Measurements from ENCODE around the gene ZNF587. TPM values are rescaled to one million over a fixed set of nuclear protein-coding genes. Genes with fewer than 3 reads are reported as not detected.
"Not testable (repeated sequence)": the region's sequence is repeated elsewhere in the genome, so short reads cannot be mapped to it uniquely, and the experiment has no call there.

Gene ZNF587
- total RNA-seq, 4 donors from 2014 or later, result 13.2 to 27.5 (median 16.3) TPM

DNA sequence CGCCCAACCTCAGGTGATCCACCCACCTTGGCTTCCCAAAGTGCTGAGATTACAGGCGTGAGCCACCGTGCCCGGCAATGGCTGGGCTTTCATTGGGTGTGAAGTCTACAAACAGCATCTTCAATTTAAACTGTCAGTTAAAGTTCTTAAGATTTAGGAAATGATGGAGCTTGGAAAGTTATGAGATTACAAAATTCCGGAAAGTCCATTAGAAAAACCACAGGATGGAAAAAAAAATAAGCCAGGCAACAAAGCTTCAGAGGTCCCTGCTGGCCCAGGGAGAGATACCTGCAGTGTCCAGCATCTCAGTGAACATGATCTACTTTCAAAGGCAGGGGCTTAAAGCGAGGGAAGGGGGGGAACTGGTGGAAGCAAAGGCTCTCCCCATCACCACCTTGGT, 24.1 kb upstream of the ZNF587 start:
- peaks cover 4 to 47% (median 9%) of the 10 kb centered on the region in 3 donors for H3K4me1 ChIP-seq
- no peak overlapping the region for H3K27ac ChIP-seq
- peaks cover 0 to 40% (median 0%) of the 10 kb centered on the region in 3 donors for H3K36me3 ChIP-seq
- no peak overlapping the region for H3K4me3 ChIP-seq
- no peaks in the 10 kb centered on the region for H3K27me3 ChIP-seq
- H3K9me3 ChIP-seq, result no peaks in the 10 kb centered on the region
- 88 to 93% methylated on average over 3 to 6 of the region's 6 CpGs for WGBS, 2 donors
- no peak for DNase-seq
- intact Hi-C loops (cut with DNase I), result no loop called here
- no peak for TF ChIP-seq POLR2A (IDR thresholded peaks at IDR 0.05)
- TF ChIP-seq, protein P1, sequence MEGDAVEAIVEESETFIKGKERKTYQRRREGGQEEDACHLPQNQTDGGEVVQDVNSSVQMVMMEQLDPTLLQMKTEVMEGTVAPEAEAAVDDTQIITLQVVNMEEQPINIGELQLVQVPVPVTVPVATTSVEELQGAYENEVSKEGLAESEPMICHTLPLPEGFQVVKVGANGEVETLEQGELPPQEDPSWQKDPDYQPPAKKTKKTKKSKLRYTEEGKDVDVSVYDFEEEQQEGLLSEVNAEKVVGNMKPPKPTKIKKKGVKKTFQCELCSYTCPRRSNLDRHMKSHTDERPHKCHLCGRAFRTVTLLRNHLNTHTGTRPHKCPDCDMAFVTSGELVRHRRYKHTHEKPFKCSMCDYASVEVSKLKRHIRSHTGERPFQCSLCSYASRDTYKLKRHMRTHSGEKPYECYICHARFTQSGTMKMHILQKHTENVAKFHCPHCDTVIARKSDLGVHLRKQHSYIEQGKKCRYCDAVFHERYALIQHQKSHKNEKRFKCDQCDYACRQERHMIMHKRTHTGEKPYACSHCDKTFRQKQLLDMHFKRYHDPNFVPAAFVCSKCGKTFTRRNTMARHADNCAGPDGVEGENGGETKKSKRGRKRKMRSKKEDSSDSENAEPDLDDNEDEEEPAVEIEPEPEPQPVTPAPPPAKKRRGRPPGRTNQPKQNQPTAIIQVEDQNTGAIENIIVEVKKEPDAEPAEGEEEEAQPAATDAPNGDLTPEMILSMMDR (IDR thresholded peaks at IDR 0.05), result no peak

DNA sequence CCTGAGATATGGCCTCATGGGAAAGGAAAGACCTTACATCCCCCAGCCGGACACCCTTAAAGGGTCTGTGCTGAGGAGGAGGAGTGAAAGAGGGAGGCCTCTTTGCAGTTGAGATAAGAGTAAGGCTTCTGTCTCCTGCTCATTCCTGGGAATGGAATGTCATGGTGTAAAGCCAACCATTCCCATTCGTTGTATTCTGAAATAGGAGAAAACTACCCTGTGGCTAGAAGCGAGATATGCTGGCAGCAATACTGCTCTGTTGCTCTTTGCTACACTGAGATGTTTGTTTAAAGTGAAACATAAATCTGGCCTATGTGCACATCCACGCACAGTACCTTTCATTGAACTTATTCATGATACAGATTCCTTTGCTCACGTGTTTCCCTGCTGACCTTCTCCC, 20.3 kb upstream of the ZNF587 start:
- Histone ChIP-seq H3K4me1 (peaks cover 0 to 12% (median 0%) of the 10 kb centered on the region in 3 donors), H3K27ac (no peak overlapping the region), H3K27me3 (no peaks in the 10 kb centered on the region), H3K4me3 (no peak overlapping the region), H3K9me3 (no peaks in the 10 kb centered on the region), H3K36me3 (peaks cover 0 to 28% (median 0%) of the 10 kb centered on the region in 3 donors)
- DNase-seq, result no peak
- WGBS, 2 donors, result 87 to 91% methylated on average over 4 to 5 of the region's 5 CpGs
- intact Hi-C loops (cut with DNase I), result no loop called here
- TF ChIP-seq, protein P1 (IDR thresholded peaks at IDR 0.05), result no peak
- TF ChIP-seq POLR2A (IDR thresholded peaks at IDR 0.05), result no peak

DNA sequence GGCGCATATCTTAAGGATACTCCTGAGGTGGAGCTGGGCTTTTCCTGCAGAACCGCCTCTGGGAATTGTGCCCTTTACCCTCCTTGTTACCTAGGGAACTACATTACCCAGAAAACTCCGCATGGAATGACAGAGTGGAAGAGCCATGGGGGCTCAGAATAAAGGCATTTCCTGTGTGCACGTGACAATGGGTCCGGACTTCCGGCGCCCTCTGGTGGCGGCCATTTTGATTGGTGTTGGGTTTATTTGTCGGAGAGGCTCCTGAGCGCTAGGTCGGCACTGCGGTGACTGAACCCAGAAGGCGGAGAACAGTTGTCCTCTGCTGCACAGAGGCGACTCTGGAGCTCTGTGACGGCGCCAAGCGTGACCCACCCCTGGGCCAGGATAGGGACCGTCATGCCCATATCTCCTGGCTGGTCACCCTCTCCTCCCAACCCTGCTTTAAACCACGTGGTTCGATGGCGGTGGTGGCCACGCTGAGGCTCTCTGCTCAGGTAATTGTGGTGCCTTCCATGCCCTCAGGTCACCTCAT, 19.5 kb upstream of the ZNF587 start, which contains the start of gene ZNF587B:
Gene ZNF587B, plus strand, starts transcription at position 229 of the 532 bp plus-strand sequence. Its CDS starts 230 bp downstream, at position 459.
- no peaks in the 10 kb centered on the region for H3K27me3 ChIP-seq
- peaks cover 0 to 27% (median 0%) of the 10 kb centered on the region in 3 donors for H3K36me3 ChIP-seq
- H3K9me3 ChIP-seq, result no peaks in the 10 kb centered on the region
- DNase-seq, result no peak
- intact Hi-C loops (cut with DNase I), result no loop called here
- H3K4me1 ChIP-seq, result peaks cover 0 to 12% (median 0%) of the 10 kb centered on the region in 3 donors
- H3K4me3 ChIP-seq, result peak within 1 kb of the TSS; percentile 18 to 60 (median 46)
- 31 to 57% methylated on average over 7 to 22 of the region's 22 CpGs for WGBS, 2 donors
- peak within 1 kb of the TSS in 3 of 4 donors; percentile 52 to 67 (median 66) for H3K27ac ChIP-seq
- no peak for TF ChIP-seq POLR2A (IDR thresholded peaks at IDR 0.05)
- TF ChIP-seq, protein P1 (IDR thresholded peaks at IDR 0.05), result peak; percentile 14 to 44 (median 28)

DNA sequence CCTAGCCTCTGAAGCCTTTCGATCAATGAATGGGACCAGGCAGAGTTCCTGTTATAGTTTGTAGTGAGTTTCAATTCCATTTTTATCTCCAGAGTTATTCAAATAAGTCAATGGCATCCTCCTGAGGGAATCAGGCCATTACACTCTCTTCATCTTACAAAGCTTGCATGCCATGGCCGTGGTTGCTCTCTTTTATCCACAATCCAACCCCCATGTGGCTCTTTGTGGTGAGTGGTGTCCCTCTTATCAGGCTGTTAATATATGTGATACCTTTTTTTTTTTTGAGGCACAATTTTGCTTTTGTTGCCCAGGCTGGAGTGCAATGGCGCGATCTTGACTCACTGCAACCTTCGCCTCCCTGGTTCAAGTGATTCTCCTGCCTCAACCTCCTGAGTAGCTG, 12.7 kb upstream of the ZNF587 start:
- H3K27me3 ChIP-seq; intact Hi-C loops (cut with DNase I): not testable (repeated sequence)

DNA sequence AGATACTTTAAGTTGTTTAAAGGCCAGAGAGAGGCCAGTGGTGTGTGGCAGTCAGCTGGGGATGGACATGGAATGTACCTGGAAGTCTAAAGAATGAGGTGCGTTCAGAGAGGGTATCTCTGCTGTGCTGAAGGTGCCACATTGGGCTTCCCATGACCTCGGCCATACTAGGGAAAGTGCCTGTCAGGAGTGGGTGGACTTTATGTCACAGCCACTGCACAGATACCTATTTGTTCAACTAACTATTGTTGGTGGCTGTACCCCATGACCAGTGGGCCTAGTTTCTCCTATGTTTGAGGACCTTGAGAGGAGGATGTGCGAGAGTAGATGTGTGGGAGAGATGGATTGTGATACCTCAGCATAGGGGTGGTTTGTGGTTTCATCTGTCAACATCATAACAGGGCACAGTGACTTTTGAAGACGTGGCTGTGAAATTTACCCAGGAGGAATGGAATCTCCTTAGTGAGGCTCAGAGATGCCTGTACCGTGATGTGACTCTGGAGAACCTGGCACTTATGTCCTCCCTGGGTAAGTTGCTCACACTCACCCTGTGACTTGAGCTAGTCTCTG, 11.0 kb upstream of the ZNF587 start:
- H3K27me3 ChIP-seq; H3K27ac ChIP-seq; H3K9me3 ChIP-seq; H3K4me1 ChIP-seq; DNase-seq; H3K4me3 ChIP-seq; intact Hi-C loops (cut with DNase I): not testable (repeated sequence)
- WGBS, 2 donors, result 83 to 89% methylated on average over 4 of the region's 5 CpGs
- peaks cover 0 to 71% (median 4%) of the 10 kb centered on the region in 3 donors for H3K36me3 ChIP-seq

More for the DNA sequence above, 12.7 kb upstream of the ZNF587 start:
- not testable (repeated sequence) for H3K27ac ChIP-seq, H3K4me1 ChIP-seq, DNase-seq, H3K9me3 ChIP-seq, H3K4me3 ChIP-seq
- WGBS, 2 donors, result 86 to 98% methylated on average over 5 of the region's 5 CpGs
- peaks cover 0 to 60% (median 3%) of the 10 kb centered on the region in 3 donors for H3K36me3 ChIP-seq

DNA sequence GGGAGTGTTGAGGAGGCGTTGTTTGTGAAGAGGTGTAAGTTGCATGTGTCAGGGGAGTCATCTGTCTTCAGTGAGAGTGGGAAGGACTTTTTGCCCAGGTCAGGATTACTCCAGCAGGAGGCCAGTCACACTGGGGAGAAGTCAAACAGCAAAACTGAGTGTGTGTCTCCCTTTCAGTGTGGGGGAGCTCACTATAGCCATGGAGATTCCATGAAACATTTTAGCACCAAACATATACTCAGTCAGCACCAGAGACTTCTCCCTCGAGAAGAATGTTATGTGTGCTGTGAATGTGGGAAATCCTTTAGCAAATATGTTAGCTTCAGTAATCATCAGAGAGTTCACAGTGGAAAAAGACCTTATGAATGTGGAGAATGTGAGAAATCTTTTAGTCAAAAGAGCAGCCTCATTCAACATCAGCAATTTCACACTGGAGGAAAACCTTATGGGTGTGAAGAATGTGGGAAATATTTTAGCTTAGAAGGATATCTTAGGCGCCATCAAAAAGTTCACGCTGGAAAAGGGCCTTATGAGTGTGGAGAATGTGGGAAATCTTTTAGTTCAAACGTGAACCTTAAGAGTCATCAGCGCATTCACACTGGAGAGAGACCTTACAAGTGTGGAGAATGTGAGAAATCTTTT, 8.4 kb upstream of the ZNF587 start:
- intact Hi-C loops (cut with DNase I), result no loop called here
- Histone ChIP-seq H3K9me3 (no peaks in the 10 kb centered on the region), H3K27me3 (no peaks in the 10 kb centered on the region), H3K4me1 (no peaks in the 10 kb centered on the region), H3K4me3 (no peak overlapping the region), H3K36me3 (peaks cover 0 to 84% (median 4%) of the 10 kb centered on the region in 3 donors), H3K27ac (no peak overlapping the region)
- TF ChIP-seq POLR2A (IDR thresholded peaks at IDR 0.05), result no peak
- TF ChIP-seq, protein P1 (IDR thresholded peaks at IDR 0.05), result no peak
- no peak for DNase-seq
- 73 to 80% methylated on average over 5 of the region's 6 CpGs for WGBS, 2 donors

DNA sequence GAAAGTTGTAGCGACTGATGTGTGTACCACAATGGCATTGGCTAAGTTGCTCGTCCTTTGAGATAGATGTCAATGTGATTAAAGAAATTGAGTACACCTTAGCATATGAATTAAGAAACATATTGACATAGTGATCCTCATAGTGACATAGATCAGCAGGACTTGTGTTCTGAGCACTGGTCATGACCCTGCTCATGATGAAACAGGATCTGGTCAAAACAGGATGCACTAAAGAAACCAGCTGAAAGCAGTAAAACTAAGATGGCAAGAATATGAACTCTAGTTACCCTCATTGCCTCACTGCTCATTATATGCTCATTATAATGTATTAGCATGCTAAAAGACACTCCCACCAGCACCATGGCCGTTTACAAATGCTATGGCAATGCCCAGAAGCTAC, 2.5 kb upstream of the ZNF587 start:
- H3K4me3 ChIP-seq; DNase-seq; intact Hi-C loops (cut with DNase I); H3K9me3 ChIP-seq; H3K27ac ChIP-seq; H3K27me3 ChIP-seq: not testable (repeated sequence)
- 66 to 87% methylated on average over 3 of the region's 3 CpGs for WGBS, 2 donors
- Histone ChIP-seq H3K36me3 (peaks cover 0 to 28% (median 0%) of the 10 kb centered on the region in 3 donors), H3K4me1 (peaks cover 0 to 18% (median 11%) of the 10 kb centered on the region in 3 donors)

DNA sequence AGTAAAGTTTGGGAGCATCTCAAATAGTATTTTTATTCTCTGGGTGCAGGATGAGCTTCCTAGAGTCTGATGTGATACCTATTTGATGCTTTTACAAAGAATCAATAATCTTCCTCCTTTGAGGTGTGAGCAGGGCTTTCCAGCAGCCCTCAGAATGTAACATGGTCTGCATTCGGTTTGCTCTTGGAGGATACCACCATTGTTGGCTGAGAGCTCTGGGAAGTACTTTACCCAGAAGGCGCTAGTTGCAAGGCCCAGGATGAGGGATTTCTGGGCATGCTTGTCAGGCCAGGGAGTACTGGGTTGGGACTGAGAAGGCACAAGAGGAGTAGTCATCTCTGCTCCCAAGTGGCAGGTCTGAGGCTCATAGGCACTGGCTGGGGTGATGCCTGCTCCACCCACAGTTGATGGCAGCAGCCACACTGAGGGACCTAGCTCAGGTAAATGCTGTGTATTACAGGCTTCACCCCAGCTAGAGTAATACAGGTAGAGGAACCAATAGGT, 445 bp upstream of the ZNF587 start:
- H3K4me3 ChIP-seq, result peak overlapping the region in 3 of 4 donors; percentile 70 to 82 (median 78)
- DNase-seq; intact Hi-C loops (cut with DNase I); H3K27me3 ChIP-seq; H3K9me3 ChIP-seq: not testable (repeated sequence)
- peak overlapping the region in 2 of 4 donors; percentile 82 to 87 for H3K27ac ChIP-seq
- 40 to 86% methylated on average over 1 of the region's 2 CpGs for WGBS, 2 donors
- peaks cover 0 to 24% (median 0%) of the 10 kb centered on the region in 3 donors for H3K36me3 ChIP-seq
- peaks cover 0 to 18% (median 11%) of the 10 kb centered on the region in 3 donors for H3K4me1 ChIP-seq

All from esophagus squamous epithelium (tissue), 5 donors.